MCF 10A (cell line): ENCODE results near the gene DGKG. TPM values are rescaled to one million over a fixed set of nuclear protein-coding genes. Genes with fewer than 3 reads are reported as not detected.

Experiments
- BruUV-seq: library from RNA; stranded (reverse); fragments of 400-500 nt; replicated peaks from 2 replicates; lab custom pipeline; 2021; lab: Mats Ljungman, UMichigan
- CTCF ChIA-PET: fragments of 300-600 bp; sonication (Branson Sonifier 250); formaldehyde crosslinking; extraction: SDS; loops from one replicate; lab custom pipeline; 2021; ENCODE audit warnings: antibody characterized with exemption, inconsistent platforms; lab: Yijun Ruan, JAX
- POLR2A ChIA-PET: fragments of 300-600, 350-650 bp; sonication (Branson Sonifier 250); formaldehyde crosslinking; extraction: SDS; loops from one replicate; lab custom pipeline; 2020; ENCODE audit warnings: antibody characterized with exemption, inconsistent platforms; lab: Yijun Ruan, JAX
- DNase-seq: peaks from one replicate; pipeline ENCODE4 v3.0.0-alpha.2; 2018; ENCODE audit not compliant: unreplicated experiment
- H3K27ac Mint-ChIP-seq: one replicate; pipeline ENCODE4 v1.8.0; 2022; ENCODE audit warnings: mild to moderate bottlenecking, low read depth, mixed read lengths; ENCODE audit not compliant: unreplicated experiment
- H3K27me3 Mint-ChIP-seq: one replicate; pipeline ENCODE4 v1.8.0; 2022; ENCODE audit warnings: mixed read lengths; ENCODE audit not compliant: insufficient read depth, unreplicated experiment
- H3K36me3 Mint-ChIP-seq: one replicate; pipeline ENCODE4 v1.8.0; 2022; ENCODE audit warnings: mild to moderate bottlenecking, moderate library complexity, mixed read lengths; ENCODE audit not compliant: insufficient read depth, unreplicated experiment
- H3K4me1 Mint-ChIP-seq: one replicate; pipeline ENCODE4 v1.8.0; 2022; ENCODE audit warnings: mixed read lengths; ENCODE audit not compliant: insufficient read depth, unreplicated experiment
- H3K4me3 Mint-ChIP-seq: one replicate; pipeline ENCODE4 v1.8.0; 2022; ENCODE audit warnings: mild to moderate bottlenecking, moderate library complexity, mixed read lengths; ENCODE audit not compliant: unreplicated experiment
- H3K9me3 Mint-ChIP-seq: one replicate; pipeline ENCODE4 v1.8.0; 2022; ENCODE audit warnings: mixed read lengths; ENCODE audit not compliant: unreplicated experiment
- CTCF ChIP-seq: fragments of 200-600 bp; IDR thresholded peaks from one replicate; pipeline ENCODE4 v1.8.0; 2022; ENCODE audit warnings: antibody characterized with exemption, mild to moderate bottlenecking; ENCODE audit not compliant: unreplicated experiment
- intact Hi-C: fragments of 100-400 bp; cut with micrococcal nuclease; formaldehyde crosslinking; loops from 2 replicates; pipeline ENCODE4 v1.14.1; 2022
- total RNA-seq: library from RNA; stranded (reverse); gene quantifications from 2 replicates; pipeline ENCODE4 v1.2.3, GENCODE V29; 2022

DGKG gene
- total RNA-seq, 1 experiment from 2014 or later: not detected

GRCh38 chr3:186303965-186304364 is 58.1 kb downstream of the DGKG start:
- peaks cover 5% of the 10 kb centered on the region for H3K27me3 Mint-ChIP-seq
- no peak for DNase-seq
- no peak for TF ChIP-seq CTCF
- no peaks in the 10 kb centered on the region for H3K4me1 Mint-ChIP-seq
- POLR2A ChIA-PET: interaction anchor here (0.6 kb wide), 1 partner anchor 14 kb away, joined by 3 read pairs; no protein-coding TSS in a partner anchor
- intact Hi-C loops: no loop called here
- H3K9me3 Mint-ChIP-seq: no peaks in the 10 kb centered on the region
- no peak overlapping the region for H3K4me3 Mint-ChIP-seq
- CTCF ChIA-PET: no interaction called here
- BruUV-seq: no TSS peak
- H3K36me3 Mint-ChIP-seq: peaks cover 4% of the 10 kb centered on the region
- H3K27ac Mint-ChIP-seq: no peak overlapping the region

GRCh38 chr3:186299327-186299726 is 62.7 kb downstream of the DGKG start:
- CTCF ChIA-PET: interaction anchor here (0.6 kb wide), 1 partner anchor 293 kb away, joined by 3 read pairs; no protein-coding TSS in a partner anchor
- no TSS peak for BruUV-seq
- DNase-seq: no peak
- H3K4me1 Mint-ChIP-seq: no peaks in the 10 kb centered on the region
- H3K36me3 Mint-ChIP-seq: peaks cover 4% of the 10 kb centered on the region
- H3K27ac Mint-ChIP-seq: no peak overlapping the region
- TF ChIP-seq CTCF: no peak
- no peaks in the 10 kb centered on the region for H3K9me3 Mint-ChIP-seq
- no peaks in the 10 kb centered on the region for H3K27me3 Mint-ChIP-seq
- H3K4me3 Mint-ChIP-seq: no peak overlapping the region
- POLR2A ChIA-PET: interaction anchor here (0.6 kb wide), 1 partner anchor 800 kb away, joined by 4 read pairs; no protein-coding TSS in a partner anchor
- intact Hi-C loops: no loop called here

- no peaks in the 10 kb centered on the region for H3K4me1 Mint-ChIP-seq
- no peak overlapping the region for H3K4me3 Mint-ChIP-seq
- ChIA-PET POLR2A (no interaction called here), CTCF (interaction anchor here (0.6 kb wide), 1 partner anchor 293 kb away, joined by 3 read pairs; no protein-coding TSS in a partner anchor)
- H3K27ac Mint-ChIP-seq: no peak overlapping the region
- peaks cover 4% of the 10 kb centered on the region for H3K36me3 Mint-ChIP-seq
- TF ChIP-seq CTCF: no peak
- no peaks in the 10 kb centered on the region for H3K27me3 Mint-ChIP-seq
- intact Hi-C loops: no loop called here
- no peaks in the 10 kb centered on the region for H3K9me3 Mint-ChIP-seq
- peak; percentile 16 for DNase-seq
- BruUV-seq: no TSS peak
Measured at GRCh38 chr3:186298876-186299275, 63.2 kb downstream of the DGKG start.

- H3K36me3 Mint-ChIP-seq: no peaks in the 10 kb centered on the region
- H3K27ac Mint-ChIP-seq: no peak overlapping the region
- no TSS peak for BruUV-seq
- H3K4me1 Mint-ChIP-seq: no peaks in the 10 kb centered on the region
- no peak for DNase-seq
- H3K27me3 Mint-ChIP-seq: no peaks in the 10 kb centered on the region
- intact Hi-C loops: no loop called here
- no peak for TF ChIP-seq CTCF
- CTCF ChIA-PET: no interaction called here
- POLR2A ChIA-PET: no interaction called here
- H3K4me3 Mint-ChIP-seq: no peak overlapping the region
- H3K9me3 Mint-ChIP-seq: no peaks in the 10 kb centered on the region
Measured at GRCh38 chr3:186290796-186291195, 71.2 kb downstream of the DGKG start.
